ENCODE data around the gene RDH11. TPM values are rescaled to one million over a fixed set of nuclear protein-coding genes. Genes with fewer than 3 reads are reported as not detected.

The RDH11 gene
- 90.1 and 112 TPM in 2 replicates for total RNA-seq

DNA sequence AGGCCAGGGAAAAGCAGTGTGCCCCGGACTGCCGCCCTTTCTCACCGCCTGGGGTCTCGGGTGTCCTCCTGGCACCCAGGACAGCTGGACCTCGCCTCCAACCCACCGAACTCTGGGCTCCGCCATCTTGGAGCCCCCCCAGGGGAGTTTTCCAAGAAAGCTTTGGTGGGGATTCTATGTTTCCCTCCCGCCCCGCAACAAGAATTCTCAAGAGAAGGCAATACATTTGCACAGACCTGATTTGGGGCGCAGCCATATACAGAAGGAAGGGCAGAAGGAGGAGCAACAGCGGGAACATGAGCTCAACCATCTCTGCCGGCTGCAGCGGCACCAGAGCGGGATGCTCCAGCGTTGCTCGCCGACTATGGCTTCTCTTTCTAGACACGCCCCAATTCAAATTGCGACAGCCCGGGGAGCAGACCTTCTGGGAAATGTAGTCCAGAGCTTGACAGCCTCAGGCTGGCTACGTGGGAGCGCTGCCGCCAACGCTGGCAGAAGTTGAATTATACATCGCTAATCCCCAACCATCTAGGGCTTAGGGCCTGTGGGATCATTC is at the start of gene RDH11:
Gene RDH11, minus strand, starts transcription at position 371 of the 556 bp plus-strand sequence. Its CDS starts 61 bp downstream, at position 310.

DNA sequence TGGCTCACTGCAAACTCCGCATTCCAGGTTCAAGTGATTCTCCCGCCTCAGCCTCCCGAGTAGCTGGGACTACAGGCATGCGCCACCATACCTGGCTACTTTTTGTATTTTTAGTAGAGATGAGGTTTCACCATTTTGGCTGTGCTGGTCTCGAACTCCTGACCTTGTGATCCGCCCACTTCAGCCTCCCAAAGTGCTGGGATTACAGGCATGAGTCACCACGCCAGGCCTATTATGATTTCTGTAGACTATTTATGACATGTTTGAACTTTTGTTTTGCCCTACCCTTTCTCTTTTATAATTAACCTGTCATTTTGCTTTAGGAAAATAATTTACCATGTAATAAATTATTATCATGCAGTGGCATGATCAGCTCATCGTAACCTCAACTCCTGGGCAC is 5.9 kb upstream of the RDH11 start, which contains the start of gene RDH12:
Gene RDH12, plus strand, starts transcription at position 395 of the 400 bp plus-strand sequence. CDS start 20,757 bp downstream, outside the sequence.

DNA sequence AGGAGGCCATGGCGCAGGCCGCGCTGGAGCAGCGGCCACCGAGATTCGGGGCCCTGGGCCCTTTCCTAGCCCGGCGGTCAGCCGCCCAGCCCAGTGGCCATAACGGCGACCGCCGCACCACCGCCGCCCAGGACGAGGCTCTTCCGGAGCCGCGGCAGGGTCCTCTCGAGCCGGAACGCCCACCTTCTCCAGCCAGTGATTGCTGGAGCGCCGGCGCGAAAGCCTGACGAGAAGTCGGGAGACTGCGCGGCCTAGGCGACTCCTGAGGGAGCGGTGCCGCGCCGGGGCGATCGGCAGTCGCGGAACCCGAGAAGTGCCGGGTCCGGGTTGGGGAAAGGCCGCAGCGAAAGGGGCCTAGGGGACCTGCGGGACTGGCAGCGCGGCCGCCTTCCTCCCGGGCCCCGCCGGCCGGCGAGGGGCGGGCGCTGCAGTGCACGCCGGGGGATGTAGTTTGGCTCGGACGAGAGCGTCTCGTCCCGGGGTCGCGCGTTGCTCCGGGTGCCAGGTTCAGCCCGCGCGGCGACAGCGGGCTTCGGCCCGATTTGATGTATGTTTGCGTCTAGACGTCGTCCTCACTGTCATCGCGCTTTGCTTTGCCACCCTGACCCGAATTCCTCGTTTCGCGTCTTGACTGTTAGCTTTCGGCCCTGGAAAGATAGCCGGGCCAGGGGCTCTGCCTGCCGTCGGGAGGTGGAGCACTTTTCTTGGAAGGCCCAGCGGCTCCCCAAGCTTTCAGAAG is 20.9 kb downstream of the RDH11 start, which contains the start of gene VTI1B:
Gene VTI1B, minus strand, starts transcription at position 153 of the 739 bp plus-strand sequence. Its CDS starts 143 bp downstream, at position 10.

Other genes with a start within 250 kb of the RDH11 start
- 2.1 and 2.2 TPM in 2 replicates for gene TMEM229B, start 207.0 kb downstream of the RDH11 start, total RNA-seq
- 3.6 and 6.3 TPM in 2 replicates for gene PLEKHH1, start 162.5 kb downstream of the RDH11 start, total RNA-seq
- 13.4 and 18.3 TPM in 2 replicates for gene PIGH, start 95.5 kb downstream of the RDH11 start, total RNA-seq
- 9.7 and 18.3 TPM in 2 replicates for gene ARG2, start 75.8 kb downstream of the RDH11 start, total RNA-seq
- gene VTI1B, start 21.1 kb downstream of the RDH11 start, total RNA-seq: 46.7 and 54.3 TPM in 2 replicates
- 8.4 and 11.7 TPM in 2 replicates for gene RDH12, start 6.1 kb upstream of the RDH11 start, total RNA-seq
- 5.8 and 7.8 TPM in 2 replicates for gene ZFYVE26, start 120.8 kb upstream of the RDH11 start, total RNA-seq
- gene RAD51B, start 124.0 kb upstream of the RDH11 start, total RNA-seq: 8.7 and 8.8 TPM in 2 replicates